Measurements from ENCODE around the gene CD300E.

Gene CD300E

DNA sequence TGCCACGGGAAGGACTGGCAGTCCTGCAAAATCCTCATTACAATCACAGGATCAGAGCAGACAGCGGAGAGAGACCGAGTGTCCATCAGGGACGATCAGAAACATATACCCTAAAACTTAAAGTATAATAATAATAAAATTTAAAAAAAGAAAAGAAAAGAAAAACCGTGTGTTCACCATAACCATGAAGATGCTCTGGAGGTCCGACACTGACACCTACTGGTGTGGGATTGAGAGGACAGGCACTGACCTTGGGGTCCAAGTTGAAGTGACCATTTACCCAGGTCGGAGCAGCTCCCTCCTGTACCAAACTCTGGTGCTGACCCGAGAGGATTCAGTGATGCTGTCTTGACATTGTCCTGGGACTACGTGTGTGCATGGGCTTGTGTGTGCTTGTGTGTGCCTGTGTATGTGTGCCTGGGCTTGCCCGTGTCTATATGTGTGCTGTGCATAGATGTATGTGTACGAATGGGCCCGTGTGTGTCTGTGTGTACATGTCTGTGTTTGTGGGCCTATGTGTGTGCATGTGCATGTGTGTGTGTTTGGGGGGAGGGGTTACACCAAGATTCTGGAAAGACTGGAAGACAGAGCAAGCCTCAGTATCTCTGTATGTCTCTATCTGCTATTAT is 21.5 kb downstream of the CD300E start:
- TF ChIP-seq, protein P1, sequence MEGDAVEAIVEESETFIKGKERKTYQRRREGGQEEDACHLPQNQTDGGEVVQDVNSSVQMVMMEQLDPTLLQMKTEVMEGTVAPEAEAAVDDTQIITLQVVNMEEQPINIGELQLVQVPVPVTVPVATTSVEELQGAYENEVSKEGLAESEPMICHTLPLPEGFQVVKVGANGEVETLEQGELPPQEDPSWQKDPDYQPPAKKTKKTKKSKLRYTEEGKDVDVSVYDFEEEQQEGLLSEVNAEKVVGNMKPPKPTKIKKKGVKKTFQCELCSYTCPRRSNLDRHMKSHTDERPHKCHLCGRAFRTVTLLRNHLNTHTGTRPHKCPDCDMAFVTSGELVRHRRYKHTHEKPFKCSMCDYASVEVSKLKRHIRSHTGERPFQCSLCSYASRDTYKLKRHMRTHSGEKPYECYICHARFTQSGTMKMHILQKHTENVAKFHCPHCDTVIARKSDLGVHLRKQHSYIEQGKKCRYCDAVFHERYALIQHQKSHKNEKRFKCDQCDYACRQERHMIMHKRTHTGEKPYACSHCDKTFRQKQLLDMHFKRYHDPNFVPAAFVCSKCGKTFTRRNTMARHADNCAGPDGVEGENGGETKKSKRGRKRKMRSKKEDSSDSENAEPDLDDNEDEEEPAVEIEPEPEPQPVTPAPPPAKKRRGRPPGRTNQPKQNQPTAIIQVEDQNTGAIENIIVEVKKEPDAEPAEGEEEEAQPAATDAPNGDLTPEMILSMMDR (IDR thresholded peaks at IDR 0.05; ENCODE audit: insufficient read depth, low read depth, low read length, missing control alignments) = peak; percentile 60
- H3K4me3 ChIP-seq (ENCODE audit: low read length) = no peak overlapping the region
- DNase-seq (ENCODE audit: low read depth) = peak; percentile 9

GRCh38 chr17:74599448-74599939 is 24.0 kb downstream of the CD300E start:
- TF ChIP-seq, protein P1 (IDR thresholded peaks at IDR 0.05; ENCODE audit: insufficient read depth, low read depth, low read length, missing control alignments) = no peak
- H3K4me3 ChIP-seq (ENCODE audit: low read length) = no peak overlapping the region
- peak; percentile 11 for DNase-seq (ENCODE audit: low read depth)

- H3K4me3 ChIP-seq (ENCODE audit: low read length) = no peak overlapping the region
- no peak for DNase-seq (ENCODE audit: low read depth)
- TF ChIP-seq, protein P1 (IDR thresholded peaks at IDR 0.05; ENCODE audit: insufficient read depth, low read depth, low read length, missing control alignments) = no peak
These were observed 24.5 kb downstream of the CD300E start for GRCh38 chr17:74599023-74599399.

DNA sequence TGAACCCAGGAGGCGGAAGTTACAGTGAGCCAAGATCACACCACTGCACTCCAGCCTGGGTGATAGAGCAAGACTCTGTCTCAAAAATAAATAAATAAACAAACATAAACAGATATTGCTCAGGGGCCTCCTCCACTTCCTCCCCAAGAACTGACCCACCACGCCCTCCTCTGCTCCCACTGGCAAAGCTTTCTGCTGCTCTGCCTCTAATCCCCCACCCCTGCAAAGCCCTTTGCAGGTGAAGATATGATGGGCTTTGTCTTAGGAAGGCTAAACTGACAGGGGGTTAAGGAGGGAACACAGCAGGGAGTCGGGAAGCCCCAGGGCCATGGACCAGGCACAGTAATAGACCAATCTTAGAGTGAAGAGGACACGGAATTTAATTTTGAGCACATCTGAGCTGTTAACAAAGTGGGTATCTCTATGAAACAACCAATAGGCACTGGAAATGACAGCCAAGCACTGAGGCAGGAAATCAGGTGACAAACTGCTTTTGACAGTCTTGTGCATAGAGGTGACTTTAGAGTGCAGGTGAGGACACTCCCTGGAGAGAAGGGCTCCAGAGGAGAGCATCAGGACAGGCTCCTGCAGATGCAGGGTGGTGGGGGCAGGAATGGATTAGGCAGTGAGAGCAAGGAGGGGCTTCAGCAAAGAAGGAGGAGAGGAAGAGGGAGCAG is 25.1 kb downstream of the CD300E start:
- DNase-seq (ENCODE audit: low read depth) = no peak
- TF ChIP-seq, protein P1 (IDR thresholded peaks at IDR 0.05; ENCODE audit: insufficient read depth, low read depth, low read length, missing control alignments) = no peak
- no peak overlapping the region for H3K4me3 ChIP-seq (ENCODE audit: low read length)

- DNase-seq (ENCODE audit: low read depth) = no peak
- no peak overlapping the region for H3K4me3 ChIP-seq (ENCODE audit: low read length)
- TF ChIP-seq, protein P1 (IDR thresholded peaks at IDR 0.05; ENCODE audit: insufficient read depth, low read depth, low read length, missing control alignments) = no peak
These were observed 26.3 kb downstream of the CD300E start for GRCh38 chr17:74597069-74597790.

DNA sequence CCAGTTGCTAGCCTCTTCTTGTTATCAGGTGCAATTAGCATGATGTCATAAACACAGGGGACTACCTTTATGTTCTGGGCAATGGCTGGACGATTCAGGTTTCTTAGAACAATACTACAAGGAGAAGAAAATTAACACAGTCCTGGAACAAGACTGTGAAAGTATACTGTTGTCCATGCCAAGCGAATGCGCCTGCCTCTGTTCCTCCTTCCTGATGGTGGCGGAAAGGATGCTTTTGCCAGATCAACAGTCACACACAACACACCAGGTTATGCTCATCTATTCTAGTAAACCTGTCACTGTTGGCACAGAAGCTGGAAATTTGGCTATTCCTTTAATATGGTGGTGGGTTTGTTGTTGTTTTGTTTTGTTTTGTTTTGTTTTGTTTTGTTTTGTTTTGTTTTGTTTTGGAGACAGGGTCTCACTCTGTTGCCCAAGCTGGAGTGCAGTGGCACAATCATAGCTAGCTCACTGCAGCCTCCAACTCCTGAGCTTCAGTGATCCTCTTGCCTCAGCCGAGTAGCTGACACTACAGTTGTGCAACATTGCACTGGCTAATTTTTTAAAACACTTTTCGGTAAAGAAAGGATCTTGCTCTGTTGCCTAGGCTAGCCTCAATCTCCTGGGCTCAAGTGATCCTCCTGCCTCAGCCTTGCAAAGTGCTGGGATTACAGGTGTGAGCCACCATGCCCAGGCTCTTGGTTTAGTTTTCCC is 28.3 kb downstream of the CD300E start:
- DNase-seq (ENCODE audit: low read depth) = no peak
- no peak overlapping the region for H3K4me3 ChIP-seq (ENCODE audit: low read length)
- TF ChIP-seq, protein P1 (IDR thresholded peaks at IDR 0.05; ENCODE audit: insufficient read depth, low read depth, low read length, missing control alignments) = no peak

Data from epithelial cell of esophagus (primary cell).